Esophagus squamous epithelium (tissue), 5 donors: ENCODE results near the gene CMTM6. TPM values are rescaled to one million over a fixed set of nuclear protein-coding genes. Genes with fewer than 3 reads are reported as not detected.
A peak's percentile ranks its signal among the peaks of the same experiment; 100 is the strongest.

Source experiments
- DNase-seq: peaks from one replicate; lab custom pipeline; 2025; lab: John Stamatoyannopoulos, UW
- H3K27ac ChIP-seq, 4 donors: fragments of 200-600 bp; sonication (generic); one replicate each; pipeline ENCODE4 v1.5.1; 2016 to 2019; ENCODE audit warnings: mild to moderate bottlenecking in 1 of 4
- H3K27me3 ChIP-seq, 4 donors: fragments of 200-600 bp; sonication (generic); 1 replicate in 3 of 4; 2 replicates in 1 of 4; pipeline versions ENCODE4 v1.5.1 to v1.6.0; 2017 to 2021; ENCODE audit warnings: antibody characterized with exemption in 1 of 4
- H3K36me3 ChIP-seq, 3 donors: fragments of 200-600 bp; sonication (generic); one replicate each; pipeline ENCODE4 v1.5.1; 2016 to 2019
- H3K4me1 ChIP-seq, 3 donors: fragments of 200-600 bp; sonication (generic); one replicate each; pipeline ENCODE4 v1.5.1; 2017 to 2019
- H3K4me3 ChIP-seq, 4 donors: fragments of 200-600 bp; sonication (generic); 1 replicate in 3 of 4; 2 replicates in 1 of 4; pipeline ENCODE4 v1.5.1; 2016 to 2019; ENCODE audit warnings: mild to moderate bottlenecking in 2 of 4, moderate library complexity in 1 of 4
- H3K9me3 ChIP-seq, 3 donors: fragments of 200-600 bp; sonication (generic); one replicate each; pipeline ENCODE4 v1.5.1; 2016 to 2019
- POLR2A ChIP-seq, 4 donors: fragments of 450-650 bp; IDR thresholded peaks; one replicate each; pipeline ENCODE4 v1.6.1; 2017; ENCODE audit warnings: antibody characterized with exemption in 4 of 4, mild to moderate bottlenecking in 4 of 4, moderate library complexity in 3 of 4
- WGBS, 2 donors: methylation state at CpG; one replicate each; pipeline ENCODE4 v1.1.5; 2018; 5-methylcytosine and 5-hydroxymethylcytosine counted together
- intact Hi-C: fragments of 100-400 bp; cut with DNase I; formaldehyde crosslinking; loops from one replicate; pipeline ENCODE4 v1.15.0; 2022
- total RNA-seq, 4 donors: library from RNA; depleted of rRNA; stranded (reverse); fragments of >200 nt; gene quantifications; one replicate each; pipeline ENCODE4 v1.1.0, GENCODE V29; 2016
- TF ChIP-seq, protein P1 (sequence below), 6 experiments: fragments of 450-650 bp in 4 of 6; fragments of 200-600 bp in 2 of 6; sonication (generic) in 2 of 6; IDR thresholded peaks; one replicate each; pipeline ENCODE4 v1.5.1; 2016 to 2019; ENCODE audit warnings: antibody characterized with exemption in 6 of 6, mild to moderate bottlenecking in 4 of 6, moderate library complexity in 4 of 6
- donor health status: DM: yes; HTN: yes; CAD: no.

The CMTM6 gene
- total RNA-seq, 4 donors from 2014 or later = 36.6 to 70.9 (median 63.9) TPM

DNA sequence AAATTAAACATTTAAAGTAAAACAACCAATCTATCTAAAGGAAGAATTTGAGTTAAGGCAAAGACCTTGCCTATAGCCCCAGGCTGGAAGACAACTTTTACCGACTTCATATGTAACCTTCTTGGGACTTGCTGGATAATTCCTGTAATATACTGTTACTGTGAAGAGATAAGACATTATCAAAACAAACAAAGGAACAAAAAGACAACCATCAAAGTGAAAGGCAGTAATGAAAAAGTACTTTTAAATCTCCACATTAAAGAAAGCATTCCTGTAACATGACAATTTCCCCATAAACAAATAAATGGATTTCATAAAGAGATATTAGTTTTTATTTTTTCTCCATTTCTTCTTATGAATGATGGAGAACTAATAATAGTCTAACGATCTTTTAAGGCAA lies 2.4 kb downstream of the CMTM6 start:
- no peaks in the 10 kb centered on the region for H3K36me3 ChIP-seq
- peaks cover 0 to 47% (median 25%) of the 10 kb centered on the region in 3 donors for H3K4me1 ChIP-seq
- DNase-seq = no peak
- TF ChIP-seq, protein P1, sequence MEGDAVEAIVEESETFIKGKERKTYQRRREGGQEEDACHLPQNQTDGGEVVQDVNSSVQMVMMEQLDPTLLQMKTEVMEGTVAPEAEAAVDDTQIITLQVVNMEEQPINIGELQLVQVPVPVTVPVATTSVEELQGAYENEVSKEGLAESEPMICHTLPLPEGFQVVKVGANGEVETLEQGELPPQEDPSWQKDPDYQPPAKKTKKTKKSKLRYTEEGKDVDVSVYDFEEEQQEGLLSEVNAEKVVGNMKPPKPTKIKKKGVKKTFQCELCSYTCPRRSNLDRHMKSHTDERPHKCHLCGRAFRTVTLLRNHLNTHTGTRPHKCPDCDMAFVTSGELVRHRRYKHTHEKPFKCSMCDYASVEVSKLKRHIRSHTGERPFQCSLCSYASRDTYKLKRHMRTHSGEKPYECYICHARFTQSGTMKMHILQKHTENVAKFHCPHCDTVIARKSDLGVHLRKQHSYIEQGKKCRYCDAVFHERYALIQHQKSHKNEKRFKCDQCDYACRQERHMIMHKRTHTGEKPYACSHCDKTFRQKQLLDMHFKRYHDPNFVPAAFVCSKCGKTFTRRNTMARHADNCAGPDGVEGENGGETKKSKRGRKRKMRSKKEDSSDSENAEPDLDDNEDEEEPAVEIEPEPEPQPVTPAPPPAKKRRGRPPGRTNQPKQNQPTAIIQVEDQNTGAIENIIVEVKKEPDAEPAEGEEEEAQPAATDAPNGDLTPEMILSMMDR (IDR thresholded peaks at IDR 0.05) = no peak
- no peak for TF ChIP-seq POLR2A (IDR thresholded peaks at IDR 0.05)
- intact Hi-C loops = no loop called here
- H3K27ac ChIP-seq = no peak overlapping the region
- H3K4me3 ChIP-seq = no peak overlapping the region
- H3K9me3 ChIP-seq = no peaks in the 10 kb centered on the region
- 58 to 62% methylated on average over 2 of the region's 2 CpGs for WGBS, 2 donors
- H3K27me3 ChIP-seq = no peaks in the 10 kb centered on the region

DNA sequence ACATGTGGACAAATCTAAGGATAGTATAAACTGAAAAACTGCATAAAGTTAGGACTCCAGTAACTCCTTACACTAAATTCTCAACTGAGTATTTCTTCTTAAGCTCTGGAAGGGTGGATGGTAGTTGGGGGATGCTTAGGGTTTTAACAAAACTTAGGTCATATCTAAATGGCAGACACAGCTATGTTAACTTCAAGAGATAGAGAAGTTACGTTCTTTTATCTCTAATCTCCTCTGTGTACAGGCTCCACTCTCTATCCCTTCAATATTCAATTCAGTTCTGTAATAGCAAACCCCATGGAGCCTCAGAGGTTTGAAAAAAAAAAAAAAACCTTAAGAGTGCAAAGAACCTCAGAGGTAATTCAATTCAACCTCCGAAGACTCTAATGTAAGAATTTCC lies 3.1 kb downstream of the CMTM6 start:
- WGBS, 2 donors = 87 to 89% methylated on average over 2 of the region's 2 CpGs
- H3K4me1 ChIP-seq = peaks cover 0 to 53% (median 28%) of the 10 kb centered on the region in 3 donors
- H3K27ac ChIP-seq = no peak overlapping the region
- intact Hi-C loops = no loop called here
- no peaks in the 10 kb centered on the region for H3K9me3 ChIP-seq
- H3K27me3 ChIP-seq = no peaks in the 10 kb centered on the region
- TF ChIP-seq POLR2A (IDR thresholded peaks at IDR 0.05) = no peak
- TF ChIP-seq, protein P1 (IDR thresholded peaks at IDR 0.05) = no peak
- H3K4me3 ChIP-seq = no peak overlapping the region
- DNase-seq = no peak
- no peaks in the 10 kb centered on the region for H3K36me3 ChIP-seq

DNA sequence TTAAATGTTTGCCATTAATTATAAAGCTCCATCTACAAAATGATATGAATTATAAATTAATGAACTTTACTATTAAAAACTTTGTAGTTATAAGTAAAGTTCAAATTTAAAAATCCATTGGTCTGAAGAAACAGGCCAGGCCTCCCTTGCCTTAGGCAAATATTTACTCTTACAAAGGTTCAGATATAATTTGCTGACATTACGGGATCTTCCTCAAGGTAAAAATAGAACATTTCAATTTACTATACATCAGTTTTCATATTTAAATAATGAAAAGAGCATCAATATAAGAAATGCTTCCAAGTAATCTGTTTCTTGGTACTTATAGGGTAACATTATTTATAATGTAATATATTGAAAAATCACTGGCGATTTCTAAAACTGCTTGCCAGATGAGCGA lies 3.7 kb downstream of the CMTM6 start:
- Histone ChIP-seq H3K4me3 (no peak overlapping the region), H3K27me3 (no peaks in the 10 kb centered on the region), H3K27ac (no peak overlapping the region), H3K4me1 (peaks cover 0 to 59% (median 33%) of the 10 kb centered on the region in 3 donors), H3K9me3 (no peaks in the 10 kb centered on the region), H3K36me3 (no peaks in the 10 kb centered on the region)
- TF ChIP-seq, protein P1 (IDR thresholded peaks at IDR 0.05) = no peak
- TF ChIP-seq POLR2A (IDR thresholded peaks at IDR 0.05) = no peak
- WGBS, 2 donors = 91 to 97% methylated on average over 3 of the region's 3 CpGs
- DNase-seq = no peak
- intact Hi-C loops = no loop called here

DNA sequence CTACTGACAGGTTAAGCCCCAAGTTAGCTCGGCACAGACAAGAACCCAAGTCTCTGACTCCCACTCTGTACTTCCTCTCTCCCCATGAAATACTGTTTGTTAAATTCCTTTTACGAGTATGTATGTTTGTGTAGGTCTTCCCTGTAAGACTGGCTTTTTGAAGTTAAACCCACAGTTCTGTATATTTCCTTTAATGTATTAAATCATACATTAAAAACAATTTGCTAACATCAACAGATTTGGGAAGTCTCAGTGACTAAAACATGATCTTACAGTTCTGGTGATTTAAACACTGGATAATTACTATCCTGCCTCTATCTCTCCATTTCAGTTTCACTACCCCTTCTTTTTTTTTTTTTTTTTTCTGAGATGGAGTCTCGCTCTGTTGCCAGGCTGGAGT lies 4.4 kb downstream of the CMTM6 start:
- Histone ChIP-seq H3K36me3 (no peaks in the 10 kb centered on the region), H3K27me3 (no peaks in the 10 kb centered on the region), H3K9me3 (no peaks in the 10 kb centered on the region), H3K4me3 (no peak overlapping the region), H3K4me1 (peaks cover 0 to 66% (median 33%) of the 10 kb centered on the region in 3 donors), H3K27ac (no peak overlapping the region)
- 78 to 79% methylated on average over 3 of the region's 3 CpGs for WGBS, 2 donors
- TF ChIP-seq POLR2A (IDR thresholded peaks at IDR 0.05) = no peak
- TF ChIP-seq, protein P1 (IDR thresholded peaks at IDR 0.05) = no peak
- intact Hi-C loops = no loop called here
- no peak for DNase-seq

DNA sequence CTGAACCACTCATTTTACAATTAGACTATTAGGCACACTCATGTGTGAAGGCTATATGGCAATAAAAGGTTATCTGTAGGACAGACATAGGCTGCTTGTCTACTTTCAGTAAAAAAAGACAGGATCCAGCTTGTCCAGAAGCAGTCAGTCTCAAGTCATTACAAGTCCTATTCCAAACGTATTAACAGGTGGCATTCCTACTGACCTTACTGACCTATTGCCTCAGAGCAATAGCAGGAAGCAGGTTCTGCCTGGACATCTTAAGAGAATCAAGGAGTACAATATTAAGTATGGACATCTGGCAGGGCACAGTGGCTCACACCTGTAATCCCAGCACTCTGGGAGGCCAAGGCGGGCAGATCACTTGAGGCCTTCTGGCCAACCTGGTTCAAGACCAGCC lies 7.0 kb downstream of the CMTM6 start:
- Histone ChIP-seq H3K4me3 (no peak overlapping the region), H3K4me1 (peaks cover 0 to 46% (median 20%) of the 10 kb centered on the region in 3 donors)
- DNase-seq = no peak

More for the DNA sequence above, 7.0 kb downstream of the CMTM6 start:
- Histone ChIP-seq H3K9me3 (no peaks in the 10 kb centered on the region), H3K27ac (peak overlapping the region in 1 of 4 donors; percentile 2), H3K36me3 (peaks cover 0 to 10% (median 0%) of the 10 kb centered on the region in 3 donors), H3K27me3 (no peaks in the 10 kb centered on the region)
- TF ChIP-seq, protein P1 (IDR thresholded peaks at IDR 0.05) = no peak
- TF ChIP-seq POLR2A (IDR thresholded peaks at IDR 0.05) = no peak
- intact Hi-C loops = no loop called here
- 59 to 82% methylated on average over 2 of the region's 2 CpGs for WGBS, 2 donors
